A673 (cell line): ENCODE results near the gene CDK11B. TPM values are rescaled to one million over a fixed set of nuclear protein-coding genes. Genes with fewer than 3 reads are reported as not detected.

Experiments
- BruUV-seq: library from RNA; stranded (reverse); fragments of 400-500 nt; replicated peaks from 2 replicates; lab custom pipeline; 2021; lab: Mats Ljungman, UMichigan
- CTCF ChIA-PET: fragments of 300-600 bp; sonication (Branson Sonifier 250); formaldehyde crosslinking; loops from one replicate; lab custom pipeline; 2022; ENCODE audit warnings: antibody characterized with exemption; lab: Charles Lee
- POLR2A ChIA-PET: fragments of 300-600 bp; sonication (Branson Sonifier 250); formaldehyde crosslinking; loops from one replicate; lab custom pipeline; 2022; ENCODE audit warnings: antibody characterized with exemption; ENCODE audit not compliant: low non-redundant PET; lab: Charles Lee
- DNase-seq: peaks from one replicate; pipeline ENCODE4 v3.0.0-alpha.2; 2015; ENCODE audit warnings: low spot score
- H3K27ac ChIP-seq: fragments of 200-600 bp; sonication (generic); 2 replicates; pipeline ENCODE4 v1.5.1; 2016; ENCODE audit warnings: mixed run types, low read depth, mild to moderate bottlenecking, mixed read lengths, antibody characterized with exemption, low read length; ENCODE audit not compliant: poor library complexity, severe bottlenecking
- H3K27me3 ChIP-seq: fragments of 200-600 bp; sonication (generic); replicated peaks from 2 replicates; pipeline ENCODE4 v1.6.1; 2017; ENCODE audit warnings: mixed run types, low read depth, mild to moderate bottlenecking, mixed read lengths, antibody characterized with exemption, low read length; ENCODE audit not compliant: insufficient read depth, poor library complexity
- H3K36me3 ChIP-seq: fragments of 200-600 bp; sonication (generic); 2 replicates; pipeline ENCODE4 v1.6.1; 2016; ENCODE audit warnings: mixed run types, mild to moderate bottlenecking, mixed read lengths, antibody characterized with exemption, low read length; ENCODE audit not compliant: insufficient read depth, poor library complexity, severe bottlenecking
- H3K4me1 ChIP-seq: fragments of 200-600 bp; sonication (generic); 2 replicates; pipeline ENCODE4 v1.6.1; 2017; ENCODE audit warnings: mixed run types, mild to moderate bottlenecking, mixed read lengths, antibody characterized with exemption, low read length; ENCODE audit not compliant: insufficient read depth, poor library complexity, severe bottlenecking
- H3K4me3 ChIP-seq: fragments of 200-600 bp; sonication (generic); 2 replicates; pipeline ENCODE4 v1.5.1; 2016; ENCODE audit warnings: low read depth, mixed run types, mild to moderate bottlenecking, mixed read lengths, low read length; ENCODE audit not compliant: poor library complexity, severe bottlenecking
- H3K9me3 ChIP-seq: fragments of 200-600 bp; sonication (generic); 2 replicates; pipeline ENCODE4 v1.6.1; 2016; ENCODE audit warnings: mixed run types, low read depth, mild to moderate bottlenecking, mixed read lengths, antibody characterized with exemption, low read length; ENCODE audit not compliant: poor library complexity, severe bottlenecking
- CTCF ChIP-seq: fragments of 300-800, 200-600 bp; sonication (generic); conservative IDR thresholded peaks from 2 replicates; pipeline ENCODE4 v1.5.1; 2017; ENCODE audit warnings: low read depth, mild to moderate bottlenecking, antibody characterized with exemption, low read length, moderate library complexity, mixed read lengths
- EZH2 ChIP-seq: fragments of 200-600 bp; sonication (generic); IDR thresholded peaks from 2 replicates; pipeline ENCODE4 v1.6.1; 2017; ENCODE audit warnings: borderline replicate concordance, low read depth, mild to moderate bottlenecking, mixed read lengths, antibody characterized with exemption, low read length; ENCODE audit not compliant: poor library complexity, severe bottlenecking
- intact Hi-C: fragments of 100-400 bp; cut with micrococcal nuclease; formaldehyde crosslinking; loops from one replicate; pipeline ENCODE4 v1.10.0; 2022; ENCODE audit not compliant: unreplicated experiment
- total RNA-seq: library from RNA; stranded (reverse); gene quantifications from 2 replicates; pipeline ENCODE4 v1.2.3, GENCODE V29; 2021

Gene CDK11B
- total RNA-seq, 1 experiment from 2014 or later = 38.1 TPM

DNA sequence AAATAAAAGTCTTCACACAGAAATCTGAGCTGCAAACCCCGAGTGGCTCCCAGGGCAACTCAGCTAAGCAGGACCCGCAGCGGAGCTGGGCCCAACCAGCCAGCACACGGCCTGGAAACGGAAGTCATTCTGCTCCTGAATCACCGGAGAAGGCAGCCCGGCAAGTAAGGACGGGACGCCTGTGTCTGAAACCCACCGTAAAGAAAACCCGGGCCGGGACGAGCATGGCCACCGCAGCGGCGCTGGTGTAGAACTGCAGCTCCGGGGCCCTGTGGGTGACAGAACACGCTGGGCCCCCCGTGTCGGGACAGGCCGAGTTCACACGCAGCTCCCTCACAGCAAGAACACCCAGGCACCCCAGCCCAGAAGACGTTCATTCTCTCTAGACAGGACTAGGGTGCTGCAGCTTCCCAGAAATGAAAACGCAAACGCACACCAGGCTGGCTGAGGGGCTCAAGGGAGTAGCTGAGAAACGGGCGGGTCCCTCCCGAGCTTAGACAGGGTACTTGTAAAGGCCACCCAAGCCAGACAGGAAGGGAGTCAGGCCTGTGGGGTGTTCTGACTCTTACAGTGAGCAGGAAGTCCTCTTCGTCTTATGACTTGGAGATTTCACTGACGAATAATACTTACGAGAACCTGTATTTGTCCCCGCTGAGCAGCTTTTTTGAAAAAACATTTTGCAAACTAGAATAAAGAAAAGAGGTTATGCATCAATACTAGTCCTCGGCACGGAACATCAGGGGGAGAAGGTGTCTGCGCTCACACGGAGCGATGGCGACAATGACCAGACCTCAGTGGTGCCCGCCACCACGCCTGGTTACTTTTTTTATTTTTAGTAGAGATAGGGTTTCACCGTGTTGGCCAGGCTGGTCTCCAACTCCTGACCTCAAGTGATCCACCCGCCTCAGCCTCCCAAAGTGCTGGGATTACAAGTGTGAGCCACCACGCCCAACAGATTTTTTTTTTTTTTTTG, 10.9 kb upstream of the CDK11B start:
- POLR2A ChIA-PET = no interaction called here
- Histone ChIP-seq H3K4me3 (no peak overlapping the region), H3K9me3 (no peaks in the 10 kb centered on the region), H3K27me3 (no peaks in the 10 kb centered on the region), H3K36me3 (peaks cover 38% of the 10 kb centered on the region), H3K4me1 (no peaks in the 10 kb centered on the region), H3K27ac (no peak overlapping the region)
- intact Hi-C loops = no loop called here
- CTCF ChIA-PET = no interaction called here
- DNase-seq = no peak
- BruUV-seq = no TSS peak
- TF ChIP-seq EZH2 = no peak
- TF ChIP-seq CTCF = no peak

DNA sequence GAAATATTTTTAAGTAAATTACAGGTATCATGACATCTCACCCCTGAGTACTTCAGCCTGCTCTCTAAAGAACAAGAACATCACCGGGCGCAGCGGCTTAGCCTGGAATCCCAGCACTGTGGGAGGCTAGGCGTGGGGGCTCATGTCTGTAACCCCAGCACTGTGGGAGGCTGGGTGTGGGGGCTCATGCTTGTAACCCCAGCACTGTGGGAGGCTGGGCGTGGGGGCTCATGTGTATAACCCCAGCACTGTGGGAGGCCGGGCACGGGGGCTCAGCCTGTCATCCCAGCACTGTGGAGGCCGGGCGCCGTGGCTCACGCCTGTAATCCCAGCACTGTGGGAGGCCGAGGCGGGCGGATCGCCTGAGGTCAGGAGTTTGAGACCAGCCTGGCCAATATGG, 7.7 kb upstream of the CDK11B start:
- TF ChIP-seq EZH2 (no peak), CTCF (no peak)
- Histone ChIP-seq H3K4me3 (no peak overlapping the region), H3K27me3 (no peaks in the 10 kb centered on the region), H3K36me3 (peaks cover 35% of the 10 kb centered on the region), H3K27ac (no peak overlapping the region), H3K9me3 (no peaks in the 10 kb centered on the region), H3K4me1 (peaks cover 10% of the 10 kb centered on the region)
- ChIA-PET POLR2A (no interaction called here), CTCF (no interaction called here)
- DNase-seq = no peak
- intact Hi-C loops = no loop called here
- BruUV-seq = no TSS peak

- Histone ChIP-seq H3K36me3 (peaks cover 29% of the 10 kb centered on the region), H3K27ac (no peak overlapping the region), H3K9me3 (no peaks in the 10 kb centered on the region), H3K27me3 (no peaks in the 10 kb centered on the region), H3K4me1 (peaks cover 10% of the 10 kb centered on the region), H3K4me3 (no peak overlapping the region)
- peak; percentile 41 for DNase-seq
- ChIA-PET POLR2A (no interaction called here), CTCF (no interaction called here)
- no TSS peak for BruUV-seq
- intact Hi-C loops = no loop called here
- TF ChIP-seq EZH2 = no peak
- peak; percentile 78 for TF ChIP-seq CTCF
These were observed 7.0 kb upstream of the CDK11B start for GRCh38 chr1:1665815-1666251.
